ENCODE measurements around the gene VPS37B. TPM values are rescaled to one million over a fixed set of nuclear protein-coding genes. Genes with fewer than 3 reads are reported as not detected.
A peak's percentile ranks its signal among the peaks of the same experiment; 100 is the strongest.

The VPS37B gene
- total and polyA plus RNA-seq, 2 of the 8 experiments (the other 6 are each of a cell fraction or from before 2014, with no cell fraction given), result 11.9 to 15.7 TPM

DNA sequence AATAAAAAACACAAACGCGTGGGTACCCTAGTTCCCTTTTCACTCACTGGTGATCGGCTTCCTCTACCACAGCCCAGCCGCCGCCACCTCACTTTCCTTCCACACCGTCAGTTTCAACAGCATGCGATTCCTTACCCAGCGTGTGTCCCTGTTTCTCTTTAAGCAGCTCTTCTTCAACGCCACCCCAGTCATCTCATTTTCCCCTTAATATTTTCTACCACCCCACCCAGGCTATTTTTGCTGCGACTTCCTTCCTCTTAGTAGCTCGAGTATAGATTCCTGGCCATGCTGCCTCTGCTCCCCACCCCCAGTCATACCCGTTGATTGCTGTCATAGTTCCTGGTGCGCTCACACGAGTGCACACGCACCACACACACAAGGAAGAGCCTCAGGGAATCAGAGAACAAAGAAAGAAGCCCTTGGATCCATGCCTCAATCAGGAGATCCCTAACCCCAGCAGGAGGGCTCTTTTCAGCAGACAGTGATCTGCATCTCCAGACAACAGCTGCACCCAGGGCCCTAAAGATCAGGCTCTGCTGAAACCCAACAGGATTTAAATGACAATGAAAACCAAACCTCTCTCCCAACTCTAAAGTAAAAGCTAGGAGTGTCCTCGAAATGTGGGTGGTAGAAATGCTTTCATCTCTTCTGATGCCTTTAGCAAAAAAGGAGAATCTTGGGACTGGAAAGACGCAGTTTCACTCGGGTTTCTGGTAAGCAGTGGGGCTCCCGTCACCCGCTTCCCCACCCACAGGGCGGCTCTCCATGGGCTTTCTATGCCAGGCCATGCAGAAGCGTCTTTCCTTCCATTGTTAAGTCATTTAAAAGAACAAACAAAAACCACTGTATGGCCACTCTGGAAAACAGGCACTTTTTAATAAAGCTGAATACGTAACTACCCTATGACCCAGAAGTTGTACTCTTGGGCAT lies 23.8 kb downstream of the VPS37B start (continued):
- TF ChIP-seq SIN3A (conservative IDR thresholded peaks at IDR 0.05 in 1 of 2, IDR thresholded peaks at IDR 0.05 in 1 of 2; ENCODE audit: low read depth in 1 of 2, low read length in 2 of 2), result peak; percentile 53 to 93; a peak in 2 of 4 replicates
- TF ChIP-seq RXRA (IDR thresholded peaks at IDR 0.05; ENCODE audit: insufficient read depth, low read depth, low read length), result peak; percentile 95
- no peak for TF ChIP-seq GABPA (IDR thresholded peaks at IDR 0.05; ENCODE audit: borderline replicate concordance, insufficient read depth, low read length)
- peak; percentile 67; the same call in 1 of the 2 replicates for TF ChIP-seq JUN (IDR thresholded peaks at IDR 0.05; ENCODE audit: low read depth, low read length)
- peak; percentile 69; the same call in 1 of the 2 replicates for TF ChIP-seq CREB1 (IDR thresholded peaks at IDR 0.05)
- TF ChIP-seq CTBP2 (IDR thresholded peaks at IDR 0.05; ENCODE audit: borderline replicate concordance, insufficient read depth, insufficient read length, low read length), result peak; percentile 93
- TF ChIP-seq RAD21 (IDR thresholded peaks at IDR 0.05 in 1 of 2, conservative IDR thresholded peaks at IDR 0.05 in 1 of 2; ENCODE audit: low read depth in 2 of 2, low read length in 2 of 2), result no peak
- no peak for TF ChIP-seq KDM5A (IDR thresholded peaks at IDR 0.05; ENCODE audit: low read length)
- no peak for TF ChIP-seq RFX5 (IDR thresholded peaks at IDR 0.05; ENCODE audit: borderline replicate concordance, low read depth, low read length)
- no peak for TF ChIP-seq JUND (IDR thresholded peaks at IDR 0.05; ENCODE audit: low read length)
- TF ChIP-seq BCL11A (IDR thresholded peaks at IDR 0.05; ENCODE audit: low read depth in 2 of 2, low read length in 2 of 2), result peak in 1 of 2 experiments; percentile 70
- TF ChIP-seq, protein P1, sequence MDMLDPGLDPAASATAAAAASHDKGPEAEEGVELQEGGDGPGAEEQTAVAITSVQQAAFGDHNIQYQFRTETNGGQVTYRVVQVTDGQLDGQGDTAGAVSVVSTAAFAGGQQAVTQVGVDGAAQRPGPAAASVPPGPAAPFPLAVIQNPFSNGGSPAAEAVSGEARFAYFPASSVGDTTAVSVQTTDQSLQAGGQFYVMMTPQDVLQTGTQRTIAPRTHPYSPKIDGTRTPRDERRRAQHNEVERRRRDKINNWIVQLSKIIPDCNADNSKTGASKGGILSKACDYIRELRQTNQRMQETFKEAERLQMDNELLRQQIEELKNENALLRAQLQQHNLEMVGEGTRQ (IDR thresholded peaks at IDR 0.05; ENCODE audit: low read length), result no peak
- no peak for TF ChIP-seq NRF1 (IDR thresholded peaks at IDR 0.05; ENCODE audit: low read depth, low read length)
- TF ChIP-seq SUZ12 (IDR thresholded peaks at IDR 0.05; ENCODE audit: low read length), result no peak
- TF ChIP-seq TAF1 (IDR thresholded peaks at IDR 0.05; ENCODE audit: low read depth, low read length), result 0 out of 2 replicates have a peak, but pooled peaks have one; percentile 13
- TF ChIP-seq TCF12 (IDR thresholded peaks at IDR 0.05; ENCODE audit: low read depth, low read length), result peak; percentile 100
- TF ChIP-seq NANOG (IDR thresholded peaks at IDR 0.05; ENCODE audit: insufficient read depth, low read depth, low read length, poor library complexity, severe bottlenecking), result peak; percentile 91
- TF ChIP-seq CHD1 (IDR thresholded peaks at IDR 0.05; ENCODE audit: low read depth, low read length), result no peak
- 0 out of 2 replicates have a peak, but pooled peaks have one; percentile 1 for TF ChIP-seq CEBPB (IDR thresholded peaks at IDR 0.05; ENCODE audit: low read depth, low read length)
- peak; percentile 44 to 97 for TF ChIP-seq EP300 (IDR thresholded peaks at IDR 0.05; ENCODE audit: borderline replicate concordance in 1 of 2, low read depth in 2 of 2, low read length in 2 of 2)
- TF ChIP-seq KDM4A (IDR thresholded peaks at IDR 0.05; ENCODE audit: low read depth, low read length, severe bottlenecking), result no peak

Data from H1 (cell line).